DMS79 treated with DMSO at 0.1 percent for 48 hours (cell line): ENCODE measurements around the gene FREM2.

Experiments
- DNase-seq: peaks from one replicate; lab custom pipeline; 2025; lab: John Stamatoyannopoulos, UW

Gene FREM2

GRCh38 chr13:38824342-38824741 lies 137.5 kb downstream of the FREM2 start:
- DNase-seq: no peak

GRCh38 chr13:38826182-38826813 lies 139.4 kb downstream of the FREM2 start:
- no peak for DNase-seq

DNA sequence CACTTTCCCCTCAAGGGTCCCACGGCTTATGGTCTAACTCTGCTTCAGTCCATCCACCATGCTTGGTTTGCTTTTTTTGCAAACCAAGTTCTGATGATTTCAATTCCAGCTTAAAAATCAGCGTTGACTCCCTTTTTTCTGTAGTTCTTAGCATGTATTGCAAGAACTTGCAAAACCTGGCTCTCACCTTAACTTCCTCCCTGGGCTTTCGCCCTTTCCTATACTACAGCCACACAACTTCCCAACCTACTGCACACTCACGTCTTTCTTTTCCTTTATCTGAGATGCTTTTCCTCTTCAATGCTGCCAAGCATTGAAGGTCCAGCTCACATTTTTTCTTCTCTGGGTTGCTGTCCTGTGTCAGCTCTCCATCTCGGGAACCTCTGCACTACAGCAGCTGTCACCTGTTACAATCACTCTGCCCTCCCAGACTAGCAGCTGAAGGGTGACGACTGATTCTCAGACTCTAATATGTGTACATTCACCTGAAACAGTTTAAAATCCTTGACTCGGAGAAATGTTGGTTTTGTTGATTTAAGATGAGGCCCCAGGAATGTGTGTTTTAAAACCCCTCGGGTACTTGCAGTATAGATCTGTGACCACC lies 143.7 kb downstream of the FREM2 start:
- DNase-seq: no peak

DNA sequence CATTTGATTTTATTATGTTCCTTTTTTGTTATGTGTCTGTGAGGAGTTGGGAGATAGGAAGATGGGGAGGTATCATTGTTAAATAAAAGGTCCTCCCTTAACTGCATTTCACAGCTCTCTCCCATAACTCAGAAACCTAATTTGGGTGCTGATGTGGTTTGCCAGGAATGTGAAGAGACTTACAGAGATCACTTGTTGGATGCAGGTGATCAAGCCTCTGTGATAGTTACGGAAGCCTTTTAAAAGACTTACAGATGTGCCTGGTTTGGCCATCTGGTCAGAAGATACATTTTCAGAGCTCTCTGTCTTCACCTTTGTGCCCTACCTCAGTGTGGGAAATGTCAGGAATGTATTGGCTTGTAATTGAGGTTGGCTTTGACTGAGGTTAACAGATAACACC lies 157.7 kb downstream of the FREM2 start:
- DNase-seq: no peak

DNA sequence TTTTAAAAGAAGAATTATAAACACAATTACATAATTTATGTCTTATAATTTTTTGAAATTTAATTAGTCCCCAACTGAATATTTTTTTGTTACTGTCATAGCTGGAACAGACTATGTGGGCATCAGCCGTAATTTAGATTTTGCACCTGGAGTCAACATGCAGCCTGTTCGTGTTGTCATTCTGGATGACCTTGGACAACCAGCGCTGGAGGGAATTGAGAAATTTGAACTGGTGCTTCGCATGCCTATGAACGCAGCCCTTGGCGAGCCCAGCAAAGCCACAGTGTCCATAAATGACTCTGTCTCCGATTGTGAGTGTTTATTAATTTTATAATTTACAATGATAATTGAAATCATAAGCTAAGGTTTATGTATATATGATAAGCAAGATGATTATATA lies 161.5 kb downstream of the FREM2 start:
- DNase-seq: no peak

GRCh38 chr13:38849315-38849714 lies 162.4 kb downstream of the FREM2 start:
- DNase-seq: no peak

DNA sequence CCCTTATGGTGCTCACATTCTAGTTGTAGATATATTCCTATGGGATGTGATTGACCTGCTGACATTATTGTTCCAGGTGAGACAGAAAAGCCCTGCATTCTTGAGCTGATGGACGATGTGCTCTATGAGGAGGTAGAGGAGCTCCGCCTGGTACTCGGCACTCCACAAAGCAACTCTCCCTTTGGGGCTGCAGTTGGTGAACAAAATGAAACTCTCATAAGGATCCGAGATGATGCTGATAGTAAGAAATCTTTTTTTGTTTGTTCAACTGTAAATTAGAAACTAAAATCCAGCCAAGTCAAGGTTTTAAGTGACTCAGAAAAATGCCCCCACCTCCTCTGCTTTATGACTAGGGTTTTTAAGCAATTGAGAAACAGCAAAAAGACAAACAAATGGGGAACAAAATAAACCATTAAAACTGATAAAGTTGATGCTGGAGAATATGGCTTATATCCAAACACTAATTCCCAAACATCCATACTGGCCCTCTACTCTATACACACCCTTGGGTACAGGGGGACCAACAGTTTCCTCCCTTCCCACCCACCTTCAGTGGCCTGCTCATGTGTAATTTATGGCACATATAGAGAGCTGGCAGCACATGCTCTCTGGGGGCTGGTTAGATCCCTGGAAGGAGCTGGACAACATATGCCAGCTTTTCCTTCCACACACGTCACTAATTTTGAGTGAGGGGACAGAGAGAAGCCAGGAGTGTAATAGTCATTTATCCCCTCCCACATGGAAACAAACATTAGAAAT lies 164.2 kb downstream of the FREM2 start:
- no peak for DNase-seq

DNA sequence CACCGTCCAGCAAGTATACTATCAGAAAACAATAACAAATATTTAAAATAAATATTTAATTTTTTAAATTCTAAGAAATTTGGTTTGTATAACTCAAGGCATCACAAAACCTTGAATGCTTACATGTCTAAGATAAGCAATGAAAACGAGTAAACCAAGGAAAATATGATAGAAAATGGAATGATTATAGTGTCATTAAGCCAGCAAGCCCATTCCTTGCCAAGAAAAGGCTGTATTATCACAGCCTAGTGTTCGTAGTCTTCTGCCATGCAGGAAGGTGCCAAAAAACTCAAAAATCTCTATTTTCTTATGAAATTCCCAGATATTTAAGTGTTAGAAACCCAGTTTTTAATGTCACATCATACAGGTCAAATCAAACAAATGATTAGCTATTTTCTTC lies 167.3 kb downstream of the FREM2 start:
- DNase-seq: no peak

- no peak for DNase-seq
These were observed 169.2 kb downstream of the FREM2 start for GRCh38 chr13:38856065-38856464.

- DNase-seq: no peak
These were observed 175.6 kb downstream of the FREM2 start for GRCh38 chr13:38862443-38862842.

DNA sequence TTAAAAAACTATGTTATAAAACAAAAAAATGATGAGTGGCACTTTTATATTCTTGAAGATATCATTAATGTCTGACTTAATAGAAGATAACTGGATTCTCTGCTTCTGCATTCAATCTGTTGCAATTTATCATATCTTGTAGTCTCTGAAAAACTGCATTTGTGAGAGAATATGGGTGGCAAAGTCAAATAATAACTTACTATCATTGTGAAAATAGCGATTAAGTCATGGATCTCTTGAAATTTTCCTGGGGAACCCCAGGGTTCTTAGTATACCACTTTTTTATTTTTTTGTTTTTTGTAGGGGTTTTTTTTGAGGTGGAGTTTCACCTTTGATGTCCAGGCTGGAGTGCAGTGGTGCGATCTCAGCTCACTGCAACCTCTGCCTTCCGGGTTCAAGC lies 176.7 kb downstream of the FREM2 start:
- no peak for DNase-seq

DNA sequence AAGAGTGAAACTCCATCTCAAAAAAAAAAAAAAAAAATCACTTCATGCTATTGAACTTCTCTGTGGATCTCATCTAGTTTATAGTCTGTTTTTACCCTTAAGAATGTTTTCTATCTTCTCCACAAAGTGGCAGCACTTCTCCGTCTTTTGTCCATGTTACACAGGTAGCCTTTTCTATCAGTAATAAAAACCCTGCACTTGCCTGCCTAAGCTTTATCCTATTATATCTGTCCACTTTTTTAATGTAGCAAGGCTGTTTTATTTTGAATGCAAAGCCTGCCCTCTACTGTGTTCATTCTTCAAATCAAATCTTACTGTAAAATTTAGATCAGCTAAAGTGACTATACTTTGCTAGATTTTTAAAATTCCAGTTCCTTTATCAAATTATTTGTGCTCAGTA lies 179.8 kb downstream of the FREM2 start:
- DNase-seq: no peak

- no peak for DNase-seq
These were observed 181.5 kb downstream of the FREM2 start for GRCh38 chr13:38868399-38868798.

- no peak for DNase-seq
These were observed 182.0 kb downstream of the FREM2 start for GRCh38 chr13:38868870-38869269.

DNA sequence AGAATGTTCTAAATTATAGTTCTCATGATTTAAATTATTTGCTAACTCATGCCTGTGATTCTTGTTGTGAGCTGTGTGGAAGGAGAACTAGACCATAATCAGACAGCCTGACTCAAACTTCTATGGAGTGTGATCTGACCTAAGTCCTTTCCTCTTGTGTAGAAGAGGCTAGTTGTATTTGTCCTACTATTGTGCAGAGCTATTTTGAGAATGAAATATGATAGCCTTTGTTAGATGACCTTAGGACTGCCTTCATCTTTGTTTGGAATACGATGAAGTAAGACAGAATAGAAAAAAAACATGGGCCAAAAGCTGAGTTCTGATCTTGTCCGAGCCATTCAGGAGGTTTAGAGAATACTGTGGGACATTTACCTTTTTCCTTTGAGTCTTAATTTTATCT lies 184.4 kb downstream of the FREM2 start:
- no peak for DNase-seq

DNA sequence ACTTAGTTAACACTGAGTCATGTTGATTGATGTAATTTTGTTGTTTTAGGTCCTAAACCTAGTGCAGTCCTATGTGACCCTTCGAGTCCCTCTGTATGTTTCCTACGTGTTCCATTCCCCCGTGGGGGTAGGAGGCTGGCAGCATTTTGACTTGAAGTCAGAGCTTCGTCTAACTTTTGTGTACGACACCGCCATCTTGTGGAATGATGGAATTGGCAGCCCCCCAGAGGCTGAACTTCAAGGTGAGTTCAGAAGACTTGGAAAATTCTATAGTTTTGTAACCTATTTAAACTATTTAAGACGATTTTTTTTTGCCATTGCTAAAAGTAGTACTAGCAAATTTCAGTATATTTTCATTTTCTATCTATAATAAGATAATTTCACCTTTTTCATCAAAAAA lies 185.8 kb downstream of the FREM2 start:
- no peak for DNase-seq

DNA sequence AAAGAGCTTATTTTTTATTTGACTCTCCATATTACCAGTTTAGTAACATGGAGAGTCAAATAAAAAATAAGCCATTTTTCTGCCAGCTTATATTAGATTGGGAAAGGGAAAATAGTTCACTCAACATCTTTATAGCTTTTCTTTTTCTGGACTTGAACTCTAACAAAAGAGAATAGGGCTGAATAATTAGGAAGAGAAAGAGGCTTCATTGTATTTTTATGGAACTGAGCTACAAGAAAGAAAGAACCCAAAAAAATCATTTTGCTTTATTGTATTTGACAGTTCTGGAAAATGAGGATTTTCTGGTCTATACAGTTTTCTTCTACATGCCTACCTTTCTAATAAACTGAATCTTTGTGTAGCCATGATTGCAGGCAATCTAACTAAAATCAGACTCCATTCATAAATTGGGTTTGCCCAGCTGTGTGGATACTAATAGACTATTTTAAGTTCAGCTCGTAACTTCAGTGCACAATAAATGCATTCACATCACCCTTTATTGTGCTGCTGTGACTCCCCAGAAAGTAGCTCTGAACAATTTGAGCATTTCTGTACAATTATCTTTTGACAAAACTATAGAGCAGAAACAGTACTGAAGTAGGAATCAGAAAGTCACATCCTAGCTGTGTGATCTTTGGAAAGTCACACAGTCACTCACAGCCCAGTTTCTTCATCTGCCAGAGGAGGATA lies 188.5 kb downstream of the FREM2 start:
- no peak for DNase-seq

GRCh38 chr13:38879278-38879677 lies 192.4 kb downstream of the FREM2 start:
- DNase-seq: no peak

DNA sequence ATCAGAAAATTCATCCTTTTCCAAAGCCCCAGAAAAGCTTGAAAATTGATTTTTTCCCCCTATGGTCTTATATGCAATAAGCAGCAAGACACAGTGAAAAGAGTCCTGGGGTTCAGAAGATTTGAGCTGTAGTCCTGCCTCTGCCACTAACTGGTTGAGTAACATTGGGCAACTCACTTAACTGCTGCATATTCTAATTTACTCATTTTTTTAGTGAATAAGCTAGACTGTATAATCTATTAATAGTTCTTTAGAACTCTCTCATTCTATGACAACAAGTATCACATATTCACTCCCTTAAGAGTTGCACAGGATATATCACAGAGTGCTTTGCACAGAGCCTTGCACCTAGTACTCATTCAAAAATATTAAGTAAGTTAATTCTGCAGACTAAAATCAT lies 192.9 kb downstream of the FREM2 start:
- DNase-seq: no peak

DNA sequence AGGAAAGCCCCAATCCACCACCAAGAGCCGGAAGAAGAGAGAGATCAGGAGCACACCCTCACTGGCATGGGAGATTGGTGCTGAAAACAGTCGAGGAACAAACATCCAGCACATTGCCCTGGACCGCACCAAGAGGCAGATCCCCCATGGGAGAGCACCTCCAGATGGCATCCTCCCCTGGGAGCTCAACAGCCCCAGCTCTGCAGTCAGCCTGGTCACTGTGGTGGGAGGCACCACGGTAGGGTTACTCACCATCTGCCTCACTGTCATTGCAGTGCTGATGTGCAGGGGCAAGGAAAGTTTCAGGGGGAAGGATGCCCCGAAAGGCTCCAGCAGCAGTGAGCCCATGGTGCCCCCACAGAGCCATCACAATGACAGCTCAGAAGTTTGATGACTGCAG lies 193.5 kb downstream of the FREM2 start:
- DNase-seq: no peak

DNA sequence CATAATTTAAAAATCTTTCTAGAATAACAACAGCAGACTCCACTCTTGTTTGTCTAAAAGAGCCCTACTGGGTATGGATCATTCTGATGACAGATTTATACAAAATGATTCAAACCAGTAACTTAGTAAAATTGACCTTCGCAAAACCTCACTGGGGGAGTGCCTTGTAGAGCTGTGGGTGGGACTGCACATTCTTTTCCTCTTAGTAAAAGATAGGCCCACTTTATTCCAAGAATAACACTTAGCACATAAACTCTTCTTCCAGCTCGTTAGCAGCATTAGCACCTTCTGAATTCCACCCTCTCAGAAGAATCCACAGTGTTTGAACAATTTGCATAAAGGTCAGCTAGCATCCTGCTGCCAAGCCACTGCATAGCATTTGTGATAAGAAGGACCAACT lies 196.9 kb downstream of the FREM2 start:
- no peak for DNase-seq

DNA sequence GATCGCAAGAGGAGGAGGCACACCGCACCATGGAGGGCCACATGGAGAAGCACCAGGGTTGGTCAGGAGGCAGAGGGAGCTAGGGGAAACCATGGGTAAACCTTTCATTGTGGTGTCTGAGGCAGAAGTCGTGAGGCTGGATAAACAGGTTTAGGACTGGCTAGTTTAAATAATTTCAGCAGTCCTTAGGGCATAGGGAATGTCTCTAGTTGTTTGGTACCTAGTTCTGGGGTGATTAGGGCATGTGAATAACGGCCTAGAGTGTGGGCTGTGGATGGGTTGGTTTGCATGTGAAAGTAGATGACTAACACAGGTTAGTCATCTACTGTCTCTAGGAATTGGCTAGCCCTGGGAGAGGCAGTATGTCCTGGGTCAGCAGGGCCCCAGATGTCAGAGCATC lies 201.4 kb downstream of the FREM2 start:
- DNase-seq: no peak

DNA sequence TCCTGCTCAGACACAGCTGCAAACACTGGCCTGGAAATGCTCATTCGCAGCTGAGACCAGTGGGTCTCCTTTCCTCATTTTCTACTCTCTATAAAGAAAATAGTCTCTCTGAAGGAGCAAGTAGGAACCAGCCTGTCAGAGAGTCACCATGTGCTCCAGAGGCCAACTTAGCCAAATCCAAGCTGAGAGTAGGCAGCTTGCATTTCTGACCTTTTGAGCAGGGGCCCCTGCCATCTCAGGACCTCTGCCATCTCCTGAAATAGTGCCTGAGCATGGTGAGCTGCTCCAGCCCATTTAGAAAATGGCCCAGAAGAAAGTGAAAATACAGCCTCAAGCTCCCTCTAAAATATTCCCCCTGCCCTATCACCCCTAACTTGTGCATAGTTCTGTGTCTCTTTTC lies 208.2 kb downstream of the FREM2 start:
- DNase-seq: no peak
